PC-9 (cell line): ENCODE results near the gene SDK2.

Source experiments
- EZH2 ChIP-seq: fragments of 200-600 bp; sonication (generic); IDR thresholded peaks from 2 replicates; pipeline ENCODE4 v1.8.0; 2017; ENCODE audit warnings: antibody characterized with exemption, low read depth
- TF ChIP-seq, protein P1 (sequence below): fragments of 200-600 bp; sonication (generic); conservative IDR thresholded peaks from 2 replicates; pipeline ENCODE4 v1.6.1; 2017; ENCODE audit warnings: mixed run types, antibody characterized with exemption, mild to moderate bottlenecking, moderate library complexity

DNA sequence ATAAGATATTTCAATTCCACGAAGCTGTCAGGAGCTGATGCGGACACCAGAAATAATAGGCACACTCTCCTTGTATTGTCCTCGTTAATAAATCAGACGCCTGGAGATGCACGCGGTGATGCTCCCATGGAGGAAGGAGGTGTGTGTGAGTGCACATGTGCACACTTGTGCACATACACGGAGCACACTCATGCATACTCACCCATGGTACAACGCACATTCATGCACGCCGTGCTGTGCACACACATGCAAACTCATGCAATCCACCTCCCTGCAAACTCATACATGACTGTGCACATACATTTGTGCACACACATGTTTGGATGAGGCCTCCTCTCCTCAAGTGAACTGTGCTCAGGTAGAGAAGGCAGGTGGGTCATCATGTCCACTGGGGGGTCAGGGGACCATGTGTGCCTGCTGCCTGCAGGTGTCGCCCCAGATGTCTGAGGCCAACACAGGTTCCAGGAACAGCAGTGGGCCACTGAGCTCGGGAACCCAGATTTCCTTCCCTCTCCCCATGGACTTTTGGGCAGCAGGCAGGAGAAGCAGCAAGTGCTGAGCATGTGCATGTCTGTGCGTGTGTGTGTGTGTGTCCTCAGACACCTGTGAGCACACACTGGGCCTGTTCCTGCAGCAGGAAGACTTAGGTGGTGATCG, 165.3 kb downstream of the SDK2 start:
- TF ChIP-seq, protein P1, sequence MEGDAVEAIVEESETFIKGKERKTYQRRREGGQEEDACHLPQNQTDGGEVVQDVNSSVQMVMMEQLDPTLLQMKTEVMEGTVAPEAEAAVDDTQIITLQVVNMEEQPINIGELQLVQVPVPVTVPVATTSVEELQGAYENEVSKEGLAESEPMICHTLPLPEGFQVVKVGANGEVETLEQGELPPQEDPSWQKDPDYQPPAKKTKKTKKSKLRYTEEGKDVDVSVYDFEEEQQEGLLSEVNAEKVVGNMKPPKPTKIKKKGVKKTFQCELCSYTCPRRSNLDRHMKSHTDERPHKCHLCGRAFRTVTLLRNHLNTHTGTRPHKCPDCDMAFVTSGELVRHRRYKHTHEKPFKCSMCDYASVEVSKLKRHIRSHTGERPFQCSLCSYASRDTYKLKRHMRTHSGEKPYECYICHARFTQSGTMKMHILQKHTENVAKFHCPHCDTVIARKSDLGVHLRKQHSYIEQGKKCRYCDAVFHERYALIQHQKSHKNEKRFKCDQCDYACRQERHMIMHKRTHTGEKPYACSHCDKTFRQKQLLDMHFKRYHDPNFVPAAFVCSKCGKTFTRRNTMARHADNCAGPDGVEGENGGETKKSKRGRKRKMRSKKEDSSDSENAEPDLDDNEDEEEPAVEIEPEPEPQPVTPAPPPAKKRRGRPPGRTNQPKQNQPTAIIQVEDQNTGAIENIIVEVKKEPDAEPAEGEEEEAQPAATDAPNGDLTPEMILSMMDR, result peak; percentile 47; the same call in 1 of the 2 replicates
- no peak for TF ChIP-seq EZH2
